GM23248 (cell line): Measurements from ENCODE around the gene COL28A1.

ENCODE experiments used
- EZH2 ChIP-seq: fragments of 200-600 bp; sonication (generic); IDR thresholded peaks from 2 replicates; pipeline ENCODE4 v1.6.1; 2018; ENCODE audit warnings: antibody characterized with exemption, mild to moderate bottlenecking; ENCODE audit not compliant: insufficient read depth, poor library complexity, severe bottlenecking
- EZH2phosphoT487 ChIP-seq: fragments of 200-600 bp; sonication (generic); IDR thresholded peaks from 2 replicates; pipeline ENCODE4 v1.6.1; 2018; ENCODE audit warnings: antibody characterized with exemption, moderate library complexity, mild to moderate bottlenecking, low read depth; ENCODE audit not compliant: insufficient read depth

DNA sequence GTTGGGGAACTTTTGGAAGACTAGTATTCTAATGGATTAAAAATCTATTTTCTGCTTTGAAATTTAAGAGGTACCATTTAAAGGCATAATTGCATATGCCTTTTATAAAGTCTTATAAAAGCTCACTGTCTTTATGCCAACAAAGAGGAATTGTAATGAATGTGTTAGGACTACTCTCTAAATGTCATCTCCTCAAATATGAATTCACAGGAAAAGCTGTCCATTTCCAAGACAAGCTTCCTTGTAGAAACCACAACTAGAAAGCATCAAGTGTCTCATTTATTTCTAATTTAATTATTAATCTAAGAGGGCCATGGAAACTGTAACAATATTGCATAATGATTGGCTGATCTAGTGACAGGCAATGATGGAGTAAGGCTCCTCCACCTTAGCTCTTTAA, 130.2 kb downstream of the COL28A1 start:
- TF ChIP-seq EZH2 (no peak), EZH2phosphoT487 (no peak)
